GM12878 (cell line): ENCODE measurements around the gene PARK7. TPM values are rescaled to one million over a fixed set of nuclear protein-coding genes. Genes with fewer than 3 reads are reported as not detected.

Experiments
- BCL11A ChIP-seq: IDR thresholded peaks from 2 replicates; pipeline ENCODE4 v1.6.1; 2011; ENCODE audit warnings: low read depth, low read length
- MTA2 ChIP-seq: fragments of 450-650 bp; IDR thresholded peaks from 2 replicates; pipeline ENCODE4 v1.6.1; 2016; ENCODE audit warnings: low read depth, mild to moderate bottlenecking, moderate library complexity
- PML ChIP-seq: IDR thresholded peaks from 2 replicates; pipeline ENCODE4 v1.6.1; 2012; ENCODE audit warnings: low read length, inconsistent platforms
- POLR2AphosphoS2 ChIP-seq: IDR thresholded peaks from 2 replicates; pipeline ENCODE4 v1.6.1; 2011; ENCODE audit warnings: low read depth, mild to moderate bottlenecking, low read length, improper control_type of control experiment, moderate library complexity
- RBBP5 ChIP-seq: fragments of 200-600 bp; sonication (generic); conservative IDR thresholded peaks from 2 replicates; pipeline ENCODE4 v1.6.1; 2016
- RELA ChIP-seq: fragments of 450-650 bp; IDR thresholded peaks from 2 replicates; pipeline ENCODE4 v1.8.0; 2014; ENCODE audit warnings: borderline replicate concordance; ENCODE audit not compliant: partially characterized antibody
- polyA plus RNA-seq, 11 experiments: library from polyadenylated mRNA; depleted of rRNA in 4 of 11; unstranded in 6 of 11; stranded (reverse) in 5 of 11; fragments of >200 nt; fragmentation: Nextera tagmentation in 4 of 11; fragmentation: Illumina TruSeq in 1 of 11; extraction: Ambion mirVana in 4 of 11; extraction: Trizol in 1 of 11; gene quantifications; 1 replicate in 1 of 11; 2 replicates in 10 of 11; pipeline versions ENCODE4 v1.2.1 to v1.2.3, GENCODE V29; 2011 to 2016; ENCODE audit warnings: inconsistent platforms in 2 of 11, missing spikeins in 2 of 11, low read depth in 1 of 11
- total RNA-seq, 4 experiments: library from RNA; depleted of rRNA in 3 of 4; stranded (reverse); fragments of >200 nt in 3 of 4; fragmentation: Illumina TruSeq in 1 of 4; extraction: Trizol in 1 of 4; gene quantifications; 2 replicates each; pipeline versions ENCODE4 v1.2.1 to v1.2.3, GENCODE V29; 2013 to 2021
- TF ChIP-seq, protein P1 (sequence below): IDR thresholded peaks from 2 replicates; pipeline ENCODE4 v1.6.1; 2011; ENCODE audit warnings: low read depth, low read length, improper control_type of control experiment, borderline replicate concordance
- TF ChIP-seq, protein P2 (sequence below): IDR thresholded peaks from 2 replicates; pipeline ENCODE4 v1.6.1; 2012; ENCODE audit warnings: improper control_type of control experiment, low read depth, low read length; ENCODE audit not compliant: insufficient replicate concordance

PARK7 gene
- total and polyA plus RNA-seq, 10 of the 15 experiments (the other 5 are each of a cell fraction or from before 2014, with no cell fraction given): 267 to 1,056 (median 495) TPM

DNA sequence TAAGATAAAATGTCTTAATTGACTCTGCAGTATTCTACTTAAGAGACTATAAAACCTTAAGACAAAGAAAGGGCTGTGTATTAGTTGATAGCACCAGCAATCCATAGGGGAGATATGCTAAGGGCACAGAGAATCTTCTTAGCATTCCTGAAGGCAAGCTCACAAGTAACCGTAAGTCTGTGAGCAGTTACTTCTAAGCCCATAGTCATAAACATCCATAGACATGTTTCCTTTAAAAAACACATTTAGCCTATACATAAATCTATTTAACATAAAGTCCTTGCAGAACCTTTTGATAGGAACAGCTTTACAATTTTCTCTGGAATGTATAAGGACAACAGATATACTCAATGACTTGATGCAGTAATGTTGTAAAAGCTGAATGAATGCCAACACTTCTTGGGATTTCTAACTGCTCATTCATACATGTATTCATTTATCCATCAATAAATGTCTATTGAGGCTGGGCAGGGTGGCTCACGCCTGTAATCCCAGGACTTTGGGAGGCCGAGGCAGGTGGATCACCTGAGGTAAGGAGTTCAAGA lies 70.9 kb downstream of the PARK7 start (continued):
- no peak for TF ChIP-seq POLR2AphosphoS2
- TF ChIP-seq, protein P1, sequence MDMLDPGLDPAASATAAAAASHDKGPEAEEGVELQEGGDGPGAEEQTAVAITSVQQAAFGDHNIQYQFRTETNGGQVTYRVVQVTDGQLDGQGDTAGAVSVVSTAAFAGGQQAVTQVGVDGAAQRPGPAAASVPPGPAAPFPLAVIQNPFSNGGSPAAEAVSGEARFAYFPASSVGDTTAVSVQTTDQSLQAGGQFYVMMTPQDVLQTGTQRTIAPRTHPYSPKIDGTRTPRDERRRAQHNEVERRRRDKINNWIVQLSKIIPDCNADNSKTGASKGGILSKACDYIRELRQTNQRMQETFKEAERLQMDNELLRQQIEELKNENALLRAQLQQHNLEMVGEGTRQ: no peak
- no peak for TF ChIP-seq BCL11A
- TF ChIP-seq, protein P2, sequence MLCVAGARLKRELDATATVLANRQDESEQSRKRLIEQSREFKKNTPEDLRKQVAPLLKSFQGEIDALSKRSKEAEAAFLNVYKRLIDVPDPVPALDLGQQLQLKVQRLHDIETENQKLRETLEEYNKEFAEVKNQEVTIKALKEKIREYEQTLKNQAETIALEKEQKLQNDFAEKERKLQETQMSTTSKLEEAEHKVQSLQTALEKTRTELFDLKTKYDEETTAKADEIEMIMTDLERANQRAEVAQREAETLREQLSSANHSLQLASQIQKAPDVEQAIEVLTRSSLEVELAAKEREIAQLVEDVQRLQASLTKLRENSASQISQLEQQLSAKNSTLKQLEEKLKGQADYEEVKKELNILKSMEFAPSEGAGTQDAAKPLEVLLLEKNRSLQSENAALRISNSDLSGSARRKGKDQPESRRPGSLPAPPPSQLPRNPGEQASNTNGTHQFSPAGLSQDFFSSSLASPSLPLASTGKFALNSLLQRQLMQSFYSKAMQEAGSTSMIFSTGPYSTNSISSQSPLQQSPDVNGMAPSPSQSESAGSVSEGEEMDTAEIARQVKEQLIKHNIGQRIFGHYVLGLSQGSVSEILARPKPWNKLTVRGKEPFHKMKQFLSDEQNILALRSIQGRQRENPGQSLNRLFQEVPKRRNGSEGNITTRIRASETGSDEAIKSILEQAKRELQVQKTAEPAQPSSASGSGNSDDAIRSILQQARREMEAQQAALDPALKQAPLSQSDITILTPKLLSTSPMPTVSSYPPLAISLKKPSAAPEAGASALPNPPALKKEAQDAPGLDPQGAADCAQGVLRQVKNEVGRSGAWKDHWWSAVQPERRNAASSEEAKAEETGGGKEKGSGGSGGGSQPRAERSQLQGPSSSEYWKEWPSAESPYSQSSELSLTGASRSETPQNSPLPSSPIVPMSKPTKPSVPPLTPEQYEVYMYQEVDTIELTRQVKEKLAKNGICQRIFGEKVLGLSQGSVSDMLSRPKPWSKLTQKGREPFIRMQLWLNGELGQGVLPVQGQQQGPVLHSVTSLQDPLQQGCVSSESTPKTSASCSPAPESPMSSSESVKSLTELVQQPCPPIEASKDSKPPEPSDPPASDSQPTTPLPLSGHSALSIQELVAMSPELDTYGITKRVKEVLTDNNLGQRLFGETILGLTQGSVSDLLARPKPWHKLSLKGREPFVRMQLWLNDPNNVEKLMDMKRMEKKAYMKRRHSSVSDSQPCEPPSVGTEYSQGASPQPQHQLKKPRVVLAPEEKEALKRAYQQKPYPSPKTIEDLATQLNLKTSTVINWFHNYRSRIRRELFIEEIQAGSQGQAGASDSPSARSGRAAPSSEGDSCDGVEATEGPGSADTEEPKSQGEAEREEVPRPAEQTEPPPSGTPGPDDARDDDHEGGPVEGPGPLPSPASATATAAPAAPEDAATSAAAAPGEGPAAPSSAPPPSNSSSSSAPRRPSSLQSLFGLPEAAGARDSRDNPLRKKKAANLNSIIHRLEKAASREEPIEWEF: no peak
- no peak for TF ChIP-seq PML
- no peak for TF ChIP-seq RBBP5
- no peak for TF ChIP-seq RELA
- no peak for TF ChIP-seq MTA2
